DMS53 treated with DMSO at 0.1 percent for 48 hours (cell line): ENCODE measurements around the gene HERC6.
"Not testable (repeated sequence)": the region's sequence is repeated elsewhere in the genome, so short reads cannot be mapped to it uniquely, and the experiment has no call there.

ENCODE experiments used
- DNase-seq: peaks from one replicate; lab custom pipeline; 2025; ENCODE audit not compliant: unreplicated experiment; lab: John Stamatoyannopoulos, UW

HERC6 gene

DNA sequence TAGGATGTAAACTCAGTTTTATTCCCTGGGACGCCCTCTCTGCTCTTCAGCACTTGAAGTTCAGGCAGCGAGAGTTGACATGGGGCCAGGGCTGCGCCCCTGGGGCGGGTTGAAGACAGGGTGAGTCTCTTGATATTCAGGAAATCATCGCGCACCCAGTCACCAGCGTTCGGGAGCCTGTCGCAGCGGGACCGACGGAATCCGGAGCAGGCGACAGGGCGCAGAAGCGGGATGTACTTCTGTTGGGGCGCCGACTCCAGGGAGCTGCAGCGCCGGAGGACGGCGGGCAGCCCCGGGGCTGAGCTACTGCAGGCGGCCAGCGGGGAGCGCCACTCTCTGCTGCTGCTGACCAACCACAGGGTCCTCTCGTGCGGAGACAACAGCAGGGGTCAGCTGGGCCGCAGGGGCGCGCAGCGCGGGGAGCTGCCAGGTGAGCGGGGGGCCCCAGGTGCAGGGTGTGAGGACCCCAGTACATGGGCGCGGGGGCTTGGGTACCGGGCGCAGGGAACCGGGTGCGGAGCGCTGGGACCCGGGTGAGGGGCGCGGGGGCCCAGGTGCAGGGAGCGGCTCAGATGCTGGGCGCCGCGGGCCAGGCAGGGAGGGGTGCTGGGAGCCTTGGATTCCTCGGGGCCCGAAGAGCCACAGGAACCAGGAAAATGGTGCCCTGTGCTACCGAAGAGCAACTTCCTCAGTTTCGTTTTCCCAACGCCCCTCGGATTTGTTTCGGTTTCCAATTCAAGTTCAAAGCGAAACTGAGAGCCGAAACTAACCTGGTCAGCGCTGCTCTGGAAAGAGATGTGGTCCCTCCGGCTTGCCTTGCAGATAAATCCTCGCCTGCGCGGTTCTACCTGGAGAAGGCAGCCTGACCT, at the start of gene HERC6:
HERC6 (plus strand) TSS at position 162 of the 869 bp plus-strand sequence; CDS start at position 232, 70 bp downstream.
- DNase-seq: peak; percentile 83

DNA sequence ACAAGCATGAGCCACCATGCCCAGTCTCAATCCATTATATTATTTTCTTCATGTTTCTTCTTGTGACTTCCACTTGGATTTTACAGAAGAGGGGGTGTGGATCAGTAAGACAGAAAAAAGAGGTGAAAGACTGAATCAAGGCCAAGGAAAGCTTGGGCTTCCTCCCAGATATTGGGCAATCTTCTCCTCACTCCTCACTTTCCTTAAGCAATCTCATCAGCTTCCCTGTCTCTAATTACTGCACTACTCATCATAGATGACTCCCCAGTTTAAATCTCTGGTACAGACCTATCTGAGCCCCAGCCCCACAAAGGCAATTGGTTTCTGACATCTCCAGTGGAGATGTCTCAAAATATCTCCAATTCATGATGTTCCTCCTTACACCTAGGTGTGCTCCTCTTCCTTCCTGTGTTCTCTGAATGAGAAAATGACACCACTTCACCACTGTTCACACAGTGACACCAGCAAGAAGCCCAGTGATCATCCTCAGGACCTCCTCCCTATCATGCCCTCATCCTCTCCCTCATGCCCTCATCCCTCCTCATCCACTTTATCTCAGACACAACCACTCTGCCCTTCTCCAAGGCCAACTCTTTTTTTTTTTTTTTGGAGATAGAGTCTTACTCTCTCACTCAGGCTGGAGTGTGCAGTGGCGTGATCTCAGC, 44.8 kb upstream of the HERC6 start:
- no peak for DNase-seq

DNA sequence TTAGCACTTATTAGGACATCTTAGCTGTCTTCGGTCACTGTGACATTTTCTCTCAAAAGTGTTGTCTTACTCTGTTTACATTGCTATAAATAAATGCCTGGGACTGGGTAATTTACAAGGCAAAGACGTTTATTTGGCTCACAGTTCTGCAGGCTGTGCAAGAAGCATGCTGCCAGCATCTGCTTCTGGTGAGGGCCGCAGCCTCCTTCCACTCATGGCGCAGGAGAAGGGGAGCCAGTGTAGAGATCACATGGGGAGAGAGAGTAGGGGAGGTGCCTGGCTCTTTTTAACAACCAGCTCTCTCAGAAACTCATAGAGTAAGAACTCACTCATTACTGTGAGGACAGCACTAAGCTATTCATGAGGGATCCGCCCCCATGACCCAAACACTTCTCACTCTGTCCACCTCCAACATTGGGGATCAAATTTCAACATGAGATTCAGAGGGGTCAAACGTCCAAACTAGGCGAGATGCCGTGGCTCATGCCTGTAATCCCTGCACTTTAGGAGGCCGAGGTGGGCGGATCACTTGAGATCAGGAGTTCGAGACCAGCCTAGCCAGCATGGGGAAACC, 43.5 kb upstream of the HERC6 start:
- peak; percentile 35 for DNase-seq

DNA sequence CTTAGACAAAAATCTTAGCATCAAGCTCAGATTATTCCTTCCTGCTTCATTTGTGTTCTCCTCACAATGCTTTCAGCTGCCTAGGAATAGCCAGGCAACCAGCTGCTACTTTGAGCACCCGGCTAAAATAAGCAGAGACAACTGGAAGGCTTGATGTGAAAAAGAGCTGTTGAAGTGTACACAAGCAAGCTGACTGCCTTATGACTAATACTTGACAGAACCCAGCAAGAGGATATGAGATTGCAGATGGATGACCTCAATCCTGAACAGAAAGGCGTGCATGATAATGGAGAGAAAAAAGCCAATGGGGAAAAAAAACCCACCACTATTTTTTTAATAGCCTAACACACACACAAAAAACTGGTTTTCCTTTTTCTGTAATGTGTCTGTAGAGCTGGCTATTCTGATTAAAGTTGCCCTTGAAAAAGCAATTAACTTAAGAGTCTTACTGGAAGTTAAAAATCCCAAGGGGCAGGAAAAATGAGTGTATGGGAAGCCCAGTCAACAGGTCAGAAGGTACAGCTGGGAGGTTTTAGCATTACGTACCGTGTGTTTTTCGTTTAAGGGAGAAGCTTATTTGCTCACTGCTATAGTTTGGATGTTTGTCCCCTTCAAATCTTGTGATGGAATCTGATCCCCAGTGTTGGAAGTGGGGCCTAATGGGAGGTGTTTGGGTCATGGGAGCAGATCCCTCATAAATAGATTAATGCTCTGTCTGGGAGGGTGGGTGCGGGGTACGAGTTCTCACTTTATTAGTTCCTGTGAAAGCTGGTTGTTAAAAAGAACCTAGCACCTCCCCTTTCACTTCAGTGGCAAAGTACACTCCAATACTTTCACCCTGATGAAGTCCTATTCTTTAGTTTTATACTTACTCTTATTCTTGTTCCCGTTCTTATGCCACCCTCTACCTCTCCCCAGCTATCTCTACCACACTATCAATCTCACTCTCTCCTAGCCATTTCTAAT, 37.1 kb upstream of the HERC6 start:
- DNase-seq: peak; percentile 87

DNA sequence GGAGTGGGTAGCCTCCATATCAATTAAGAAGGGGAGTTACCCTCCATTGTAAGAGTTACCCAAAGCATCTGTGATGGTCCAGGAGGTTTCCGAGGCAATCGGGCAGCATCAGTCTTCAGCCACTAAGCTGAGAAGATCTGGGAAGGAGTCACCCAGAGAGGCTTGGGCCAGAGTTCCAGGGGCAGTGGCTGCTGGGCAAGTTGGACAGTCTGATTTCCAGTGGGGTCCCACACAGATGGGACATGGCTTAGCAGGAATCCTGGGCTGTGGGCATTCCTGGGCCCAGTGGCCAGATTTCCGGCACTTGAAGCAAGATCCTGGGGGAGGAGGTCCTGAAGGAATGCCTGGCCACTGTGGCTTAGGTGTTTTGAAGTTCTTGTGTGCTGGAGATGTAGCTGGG, 31.8 kb upstream of the HERC6 start:
- not testable (repeated sequence) for DNase-seq

DNA sequence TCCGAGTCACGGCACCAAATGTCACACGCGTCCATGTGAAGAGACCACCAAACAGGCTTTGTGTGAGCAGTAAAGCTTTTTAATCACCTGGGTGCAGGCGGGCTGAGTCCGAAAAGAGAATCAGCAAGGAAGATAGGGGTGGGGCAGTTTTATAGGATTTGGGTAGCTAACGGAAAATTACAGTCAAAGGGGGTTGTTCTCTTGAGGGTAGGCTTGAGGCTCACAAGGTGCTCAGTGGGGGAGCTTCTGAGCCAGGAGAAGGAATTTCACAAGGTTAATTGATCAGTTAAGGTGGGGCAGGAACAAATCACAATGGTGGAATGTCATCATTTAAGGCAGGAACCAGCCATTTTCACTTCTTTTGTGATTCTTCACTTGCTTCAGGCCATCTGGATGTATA, 29.9 kb upstream of the HERC6 start:
- not testable (repeated sequence) for DNase-seq

DNA sequence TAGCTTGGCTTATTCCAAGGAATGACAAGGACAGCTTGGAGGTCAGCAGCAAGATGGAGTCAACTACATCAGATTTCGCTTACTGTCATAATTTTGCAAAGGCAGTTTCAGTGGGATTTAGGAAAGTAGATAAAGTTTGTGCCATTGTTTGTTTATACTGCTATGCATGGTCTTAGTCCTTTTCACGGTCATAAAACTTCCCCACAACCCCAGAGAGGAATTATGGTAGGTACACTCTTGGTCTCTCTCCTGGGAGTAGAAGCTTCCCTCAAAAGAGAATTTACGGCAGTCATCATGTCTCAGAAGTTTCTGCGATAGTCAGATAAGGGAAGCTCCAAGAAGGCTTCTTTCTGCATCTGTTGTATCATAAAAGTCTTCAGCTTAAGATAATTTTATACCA, 27.9 kb upstream of the HERC6 start:
- DNase-seq: no peak

DNA sequence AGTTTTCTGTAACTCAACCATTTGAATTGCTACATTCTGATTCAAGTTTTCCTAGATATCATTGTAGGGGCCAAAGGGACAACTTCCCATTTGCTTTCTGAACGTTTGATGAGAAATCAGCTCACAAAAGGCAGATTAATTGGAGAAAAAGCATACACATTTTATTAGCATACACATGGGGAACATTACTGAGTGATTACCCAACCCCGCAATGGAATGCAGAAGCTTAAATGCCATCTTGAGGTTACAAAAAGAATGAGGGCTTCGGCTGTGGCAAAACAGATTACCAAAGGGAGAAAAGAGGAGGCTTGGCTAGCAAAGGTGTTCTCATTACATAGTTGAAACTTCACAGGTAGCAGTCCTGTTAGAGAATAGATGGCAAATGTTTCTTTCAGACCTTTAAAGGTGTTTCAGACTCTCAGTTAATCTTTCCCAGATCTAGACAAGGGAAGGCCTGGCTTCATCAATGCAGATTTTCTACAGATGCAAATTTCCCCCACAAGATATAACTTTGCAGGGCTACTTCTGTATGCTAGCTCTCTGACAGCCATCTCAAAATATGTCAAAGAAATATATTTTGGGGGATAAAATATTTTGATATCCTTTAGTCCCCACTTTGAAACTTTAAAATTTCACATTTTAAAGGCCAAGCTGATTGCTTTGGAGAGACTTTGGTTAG, 26.5 kb upstream of the HERC6 start:
- no peak for DNase-seq

DNA sequence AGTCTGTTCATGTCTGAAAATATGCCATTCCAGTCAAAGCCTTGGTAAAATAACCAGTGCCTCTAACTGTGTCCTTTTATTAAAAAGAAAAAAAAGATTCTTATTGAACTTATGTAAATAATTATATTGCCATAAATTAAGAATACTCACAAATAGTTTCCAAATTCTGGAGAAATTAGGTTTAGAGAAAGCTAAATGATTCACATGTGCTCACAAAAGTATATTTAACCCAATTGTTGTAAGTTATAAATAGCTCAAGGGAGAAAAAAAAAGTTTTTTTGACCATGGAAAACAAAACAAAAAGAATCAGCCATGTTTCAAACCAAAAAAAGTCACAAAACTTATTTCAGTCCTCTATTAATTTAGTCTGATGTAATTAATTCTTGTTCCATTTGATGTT, 25.3 kb upstream of the HERC6 start:
- no peak for DNase-seq

DNA sequence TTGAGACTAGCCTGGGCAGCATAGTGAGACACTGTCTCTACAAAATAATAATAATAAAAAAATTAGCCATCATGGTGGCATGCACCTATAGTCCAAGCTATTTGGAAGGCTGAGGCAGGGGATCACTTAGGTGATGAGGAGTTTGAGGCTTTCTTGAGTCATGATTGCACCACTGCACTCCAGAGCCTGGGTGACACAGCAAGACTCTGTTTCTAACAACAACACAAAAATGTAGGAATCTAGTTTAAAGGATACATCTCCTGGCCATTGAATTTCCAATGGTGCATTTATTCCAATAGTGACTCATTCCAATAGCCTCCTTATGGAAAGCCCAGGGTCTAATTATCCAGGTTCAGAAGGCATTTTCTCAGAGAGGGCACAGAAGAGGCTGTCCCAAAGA, 21.9 kb upstream of the HERC6 start:
- DNase-seq: no peak

DNA sequence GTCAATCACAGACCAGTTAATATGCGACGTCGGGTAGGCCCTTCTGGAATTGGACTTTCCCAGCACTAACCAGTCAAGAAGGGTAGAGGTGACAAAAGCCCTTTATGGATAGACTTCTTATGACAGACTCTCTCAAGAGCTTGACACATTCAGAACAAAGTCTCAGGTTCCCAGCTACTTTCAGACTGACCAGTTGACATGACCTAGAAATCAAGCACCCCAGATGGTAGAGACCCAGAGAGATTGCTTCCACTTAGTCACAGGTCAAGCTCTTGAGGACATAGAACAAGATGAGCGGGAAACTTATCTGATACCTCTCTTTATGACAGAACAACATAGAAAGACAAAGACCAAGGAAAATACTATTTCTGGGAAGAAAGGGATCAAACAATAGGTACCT, 21.4 kb upstream of the HERC6 start:
- DNase-seq: no peak

DNA sequence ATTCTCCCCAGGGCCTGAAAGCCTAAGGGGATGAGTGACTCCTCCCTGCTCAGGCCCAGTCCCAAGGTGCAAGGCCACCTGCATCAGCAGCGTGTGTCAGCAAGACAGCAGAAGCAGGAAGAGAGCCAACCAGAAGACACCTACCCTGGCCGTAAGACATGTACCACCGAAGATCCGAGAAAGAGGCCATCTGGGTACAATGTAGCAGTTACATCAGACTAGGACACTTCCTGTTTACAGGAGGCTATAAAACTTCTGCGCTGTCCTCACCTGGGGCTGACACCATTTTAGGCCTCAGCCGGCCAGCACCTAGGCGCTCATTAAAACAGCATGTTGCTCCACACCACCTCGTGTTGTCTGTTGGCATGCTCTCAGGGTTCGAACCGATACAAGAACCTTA, 19.1 kb upstream of the HERC6 start:
- DNase-seq: no peak

DNA sequence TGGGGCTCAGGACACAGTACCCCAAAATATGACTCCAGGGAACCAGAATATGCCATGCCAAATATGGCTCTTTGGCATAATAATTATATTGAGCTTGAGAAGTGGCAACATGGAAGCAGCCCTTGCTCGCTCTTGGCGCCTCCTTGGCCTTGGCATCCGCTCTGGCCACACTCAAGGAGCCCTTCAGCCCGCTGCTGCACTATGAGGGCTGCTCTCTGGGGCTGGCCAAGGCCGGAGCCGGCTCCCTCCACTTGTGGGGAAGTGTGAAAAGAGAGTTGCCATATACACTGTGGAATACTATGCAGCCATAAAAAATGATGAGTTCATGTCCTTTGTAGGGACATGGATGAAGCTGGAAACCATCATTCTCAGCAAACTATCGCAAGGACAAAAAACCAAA, 18.4 kb upstream of the HERC6 start:
- DNase-seq: no peak

DNA sequence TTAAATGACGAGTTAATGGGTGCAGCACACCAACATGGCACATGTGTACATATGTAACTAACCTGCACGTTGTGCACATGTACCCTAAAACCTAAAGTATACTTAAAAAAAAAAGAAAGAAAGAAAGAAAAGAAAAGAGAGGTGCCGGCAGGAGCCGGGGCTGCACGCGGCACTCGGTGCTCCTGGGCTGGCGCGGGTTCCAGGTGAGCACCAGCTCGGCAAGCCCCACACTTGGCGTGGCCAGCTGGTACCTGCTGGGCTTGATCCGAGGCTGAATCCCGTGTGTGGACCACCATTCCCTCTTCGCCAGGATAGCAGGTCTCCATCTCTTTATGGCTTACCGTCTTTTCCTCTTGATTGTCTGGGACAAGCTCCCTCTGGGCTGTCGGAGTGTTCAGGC, 17.9 kb upstream of the HERC6 start:
- DNase-seq: no peak

DNA sequence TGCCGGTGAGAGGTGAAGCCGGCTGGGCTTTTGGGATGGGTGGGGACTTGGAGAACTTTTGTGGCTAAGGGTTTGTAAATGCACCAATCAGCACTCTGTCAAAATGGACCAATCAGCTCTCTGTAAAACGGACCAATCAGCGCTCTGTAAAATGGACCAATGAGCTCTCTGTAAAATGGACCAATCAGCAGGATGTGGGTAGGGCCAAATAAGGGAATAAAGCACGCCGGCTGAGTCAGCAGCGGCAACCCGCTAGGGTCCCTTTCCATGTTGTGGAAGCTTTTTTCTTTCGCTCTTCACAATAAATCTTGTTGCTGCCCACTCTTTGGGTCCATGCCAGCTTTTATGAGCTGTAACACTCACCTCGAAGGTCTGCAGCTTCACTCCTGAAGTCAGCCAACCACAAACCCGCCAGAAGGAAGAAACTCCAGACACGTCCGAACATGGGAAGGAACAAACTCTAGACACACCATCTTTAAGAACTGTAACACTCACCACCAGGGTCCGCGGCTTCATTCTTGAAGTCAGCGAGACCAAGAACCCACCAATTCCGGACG, 17.4 kb upstream of the HERC6 start:
- DNase-seq: not testable (repeated sequence)

DNA sequence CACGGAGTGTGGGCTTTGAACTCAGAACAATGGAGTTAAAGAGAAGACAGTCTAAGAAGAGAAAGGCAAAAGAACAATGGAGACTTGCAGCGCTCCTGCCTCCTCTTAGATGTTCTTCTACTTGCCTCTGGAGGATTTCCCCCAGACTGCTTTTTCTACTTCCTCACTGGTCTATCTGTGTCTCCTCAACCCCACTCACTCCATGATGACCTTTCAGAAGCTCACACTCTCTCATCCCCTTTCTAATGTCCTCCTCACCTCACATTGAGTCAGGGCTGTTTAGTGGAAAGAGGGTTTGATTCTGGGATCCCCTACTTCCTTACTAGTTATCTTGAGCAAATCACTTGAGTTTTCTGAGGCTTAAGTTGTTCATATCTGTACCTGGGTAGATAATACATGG, 12.2 kb upstream of the HERC6 start:
- no peak for DNase-seq

DNA sequence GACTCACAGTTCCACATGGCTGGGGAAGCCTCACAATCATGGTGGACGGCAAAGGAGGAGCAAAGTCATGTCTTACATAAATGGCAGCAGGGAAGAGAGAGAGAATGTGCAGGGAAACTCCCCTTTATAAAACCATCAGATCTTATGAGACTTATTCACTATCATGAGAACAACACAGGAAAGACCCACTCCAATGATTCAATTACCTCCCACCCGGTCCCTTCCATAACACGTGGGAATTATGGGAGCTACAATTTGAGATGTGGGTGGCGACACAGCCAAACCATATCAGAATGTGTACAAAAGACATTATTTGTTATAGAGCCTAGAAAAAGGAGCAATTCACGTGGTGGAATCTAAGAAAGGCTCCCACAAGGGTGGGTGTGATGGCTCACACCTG, 10.8 kb upstream of the HERC6 start:
- no peak for DNase-seq

DNA sequence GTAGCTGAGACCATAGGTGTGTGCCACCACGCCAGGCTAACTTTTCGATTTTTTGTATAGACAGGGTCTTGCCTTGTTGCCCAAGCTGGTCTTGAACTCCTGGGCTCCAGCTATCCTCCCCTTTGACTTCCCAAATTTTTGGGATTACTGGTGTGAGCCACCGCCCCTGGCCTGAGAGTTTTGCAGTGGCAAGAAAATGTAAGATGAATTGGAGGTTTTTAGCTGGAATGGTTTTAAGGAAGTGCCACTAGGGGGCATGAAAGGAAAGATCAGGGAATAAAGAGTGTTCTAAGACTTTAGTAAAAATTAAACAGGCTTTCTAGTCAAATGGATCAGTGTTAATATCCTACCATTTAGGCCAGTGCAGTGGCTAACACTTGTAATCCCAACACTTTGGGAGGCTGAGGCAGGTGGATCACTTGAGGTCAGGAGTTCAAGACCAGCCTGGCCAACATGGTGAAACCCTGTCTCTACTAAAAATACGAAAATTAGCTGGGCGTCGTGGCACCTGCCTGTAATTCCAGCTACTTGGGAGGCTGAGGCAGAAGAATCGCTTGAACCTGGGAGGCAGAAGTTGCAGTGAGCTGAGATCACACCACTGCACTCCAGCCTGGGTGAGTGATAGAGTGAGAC, 9.4 kb upstream of the HERC6 start:
- peak; percentile 3 for DNase-seq

DNA sequence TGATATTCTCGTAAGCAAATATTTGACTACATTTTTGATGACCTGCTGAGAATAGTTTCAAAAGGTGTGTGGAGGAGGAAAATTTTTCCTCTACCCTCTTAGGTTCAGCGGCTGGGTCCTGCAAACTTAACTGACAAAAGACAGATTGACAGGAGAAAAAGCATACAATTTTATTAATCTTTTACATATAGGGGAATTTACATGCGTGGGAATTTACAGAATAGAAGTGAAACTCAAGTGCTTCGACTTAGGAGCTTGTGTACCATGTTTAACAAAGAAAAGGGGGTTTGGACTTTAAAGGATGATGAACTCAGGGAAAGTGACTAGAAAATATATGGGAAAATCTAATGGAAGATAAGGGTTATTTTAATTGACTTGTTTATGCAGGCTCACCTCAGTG, 2.5 kb downstream of the HERC6 start:
- DNase-seq: no peak

DNA sequence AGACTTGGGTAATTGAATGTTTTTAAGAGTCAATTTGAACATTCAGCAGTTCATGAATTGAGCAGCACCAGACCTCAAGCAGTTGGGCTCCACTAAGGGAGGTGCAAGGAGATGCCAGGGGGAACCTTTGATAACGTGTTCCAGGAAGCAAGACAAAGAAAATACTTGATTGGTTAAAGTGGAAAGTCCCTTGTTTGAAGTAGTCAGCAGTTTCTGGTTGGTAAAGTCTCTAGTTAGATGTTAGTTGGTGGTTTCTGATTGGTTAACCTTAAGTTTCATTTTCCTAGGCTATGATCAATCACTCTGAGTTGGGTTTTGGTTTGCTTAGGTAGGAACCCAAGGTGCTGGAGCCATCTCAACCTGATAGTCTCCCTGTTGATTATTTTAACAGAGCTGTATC, 4.0 kb downstream of the HERC6 start:
- no peak for DNase-seq
